CD4-positive, alpha-beta T cell treated with Interleukin-12 subunit alpha and Interleukin-12 subunit beta, for 1 hour (primary cell): ENCODE measurements around the gene NACC2.
"Not testable (repeated sequence)": the region's sequence is repeated elsewhere in the genome, so short reads cannot be mapped to it uniquely, and the experiment has no call there.

Experiments used
- DNase-seq: peaks from one replicate; pipeline ENCODE4 v3.0.0-alpha.2; 2020

The NACC2 gene

DNA sequence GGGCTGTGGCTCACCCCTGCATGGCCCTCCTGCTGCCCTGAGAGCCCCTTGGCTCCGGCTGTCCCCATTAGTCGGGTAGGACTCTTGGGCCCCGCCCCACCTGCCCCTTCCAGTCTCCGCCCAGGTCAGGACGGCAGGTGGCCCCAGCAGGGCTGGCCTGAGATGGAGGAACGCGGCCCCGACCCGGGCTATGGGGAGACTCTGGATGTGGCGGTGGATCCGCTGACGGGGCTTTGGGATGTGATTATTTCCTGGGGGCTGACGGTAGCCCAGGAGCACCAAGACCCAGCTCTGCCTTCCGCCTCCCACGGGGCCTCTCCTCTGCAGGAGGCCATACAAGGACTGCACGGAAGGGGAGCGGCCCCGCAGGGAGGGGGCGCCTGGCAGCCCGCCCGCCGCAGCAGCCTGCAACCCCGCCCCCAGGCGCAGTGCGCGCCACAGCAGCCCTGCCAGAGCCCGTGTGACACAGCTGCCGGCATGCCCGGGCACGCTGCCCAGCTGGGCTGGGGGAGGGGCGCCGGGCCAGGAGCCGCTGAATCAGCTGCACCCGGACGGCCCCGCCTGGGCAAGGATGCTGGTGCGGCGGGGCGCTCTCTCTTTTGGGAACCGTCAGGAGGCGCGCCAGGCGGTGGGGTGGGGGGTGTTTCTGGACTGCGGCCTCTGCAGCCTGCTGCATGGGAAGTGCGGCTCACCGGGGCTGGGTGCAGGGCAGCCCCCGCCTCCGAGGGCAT lies 14.4 kb upstream of the NACC2 start:
- DNase-seq = peak; percentile 93

DNA sequence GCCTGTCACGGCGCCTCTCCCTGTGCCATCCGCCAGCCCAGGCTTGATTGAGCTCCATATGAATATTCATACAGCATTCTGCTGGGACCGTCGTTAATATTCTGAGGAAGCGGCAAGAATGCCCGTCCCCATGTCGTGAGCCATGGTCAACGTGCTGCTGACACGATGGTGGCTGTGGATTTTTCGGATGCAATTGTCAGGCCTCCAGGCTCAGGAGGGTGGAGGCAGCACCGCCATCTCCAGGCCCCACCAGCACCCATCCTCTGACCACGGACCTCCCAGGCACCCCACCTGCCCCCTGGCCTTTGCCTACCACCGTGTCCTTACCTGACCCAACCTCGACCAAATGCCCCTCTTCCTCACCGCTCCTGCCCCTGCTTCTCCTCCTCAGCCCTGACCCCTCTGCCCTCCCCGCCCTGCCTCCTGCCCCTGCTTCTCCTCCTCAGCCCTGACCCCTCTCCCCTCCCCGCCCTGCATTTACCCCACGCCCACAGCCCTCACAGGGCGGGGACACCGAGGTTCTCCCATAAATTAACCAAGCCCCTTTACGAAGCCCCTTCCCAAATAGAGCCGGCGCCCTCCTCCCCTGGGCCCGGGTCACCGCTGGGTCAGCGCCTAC lies 13.7 kb upstream of the NACC2 start:
- DNase-seq = no peak

DNA sequence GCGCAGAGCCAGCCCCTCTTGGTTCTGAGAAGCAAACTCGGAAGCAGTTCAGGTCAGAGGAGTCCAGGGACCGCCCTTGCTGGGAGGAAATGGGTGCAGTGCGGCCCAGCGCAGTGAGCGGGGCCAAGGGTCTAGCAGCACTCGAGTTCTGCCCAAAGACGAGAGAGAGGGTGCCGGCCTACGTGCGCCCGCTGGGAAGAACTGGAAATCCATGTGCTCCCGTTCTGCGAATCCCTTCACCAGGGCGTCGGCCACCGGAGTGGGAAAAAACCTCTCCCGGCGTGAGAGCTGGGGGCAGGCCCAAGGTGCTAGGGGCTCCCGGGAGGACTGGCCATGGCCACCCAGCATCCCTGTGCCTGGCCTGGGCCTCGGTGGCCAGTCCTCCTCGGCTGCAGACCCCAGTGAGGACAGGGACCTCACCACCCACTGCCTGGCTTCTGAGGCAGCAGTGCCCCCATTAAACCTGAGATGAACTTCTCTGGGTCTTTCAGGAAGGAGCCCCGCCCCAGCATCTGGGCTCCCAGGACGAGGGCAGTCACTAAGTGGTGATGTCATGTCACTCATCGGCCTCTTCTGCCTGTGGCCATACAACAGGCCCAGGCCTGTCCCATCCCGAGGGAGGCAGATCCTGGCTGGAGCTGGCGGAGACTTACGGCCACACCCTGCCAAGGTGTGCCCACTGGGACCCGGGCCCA lies 13.0 kb upstream of the NACC2 start:
- DNase-seq = no peak

DNA sequence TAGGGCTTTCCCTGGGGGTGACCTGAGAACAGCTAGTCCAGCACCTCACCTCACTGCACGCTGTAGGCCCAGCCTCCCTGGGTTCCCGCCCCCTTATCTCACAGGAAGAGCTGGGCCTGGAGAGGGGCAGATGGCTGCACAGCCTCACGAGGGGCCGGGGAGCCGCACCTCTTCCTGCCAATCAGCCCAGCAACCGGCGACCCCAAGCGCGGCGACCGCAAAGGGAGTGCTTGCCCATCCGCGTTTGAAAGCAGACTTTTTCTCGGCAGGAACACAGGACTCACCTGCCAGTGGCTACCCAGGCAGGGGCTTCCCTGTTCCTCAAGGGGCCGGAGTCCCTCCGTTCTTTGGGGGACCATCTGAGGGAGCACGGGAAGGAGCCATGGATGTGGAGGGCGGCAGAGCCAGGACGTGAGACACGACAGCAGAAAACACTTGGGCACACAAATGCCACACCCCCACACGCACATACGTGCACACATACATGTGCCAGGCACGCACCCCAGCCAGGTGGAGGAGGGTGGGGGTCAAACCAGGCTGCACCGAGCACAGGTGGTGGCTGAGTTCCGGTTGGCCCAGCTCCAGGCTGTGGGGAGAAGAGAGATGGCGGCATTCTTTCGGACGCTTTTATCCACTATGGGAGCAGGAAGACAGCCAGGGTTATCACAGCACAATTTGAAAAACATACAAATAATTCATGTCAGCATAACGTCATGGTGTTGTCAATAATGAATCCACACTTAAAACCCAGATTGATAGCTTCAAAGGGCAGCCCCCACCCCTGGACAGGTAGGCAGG lies 12.3 kb upstream of the NACC2 start:
- peak; percentile 64 for DNase-seq

DNA sequence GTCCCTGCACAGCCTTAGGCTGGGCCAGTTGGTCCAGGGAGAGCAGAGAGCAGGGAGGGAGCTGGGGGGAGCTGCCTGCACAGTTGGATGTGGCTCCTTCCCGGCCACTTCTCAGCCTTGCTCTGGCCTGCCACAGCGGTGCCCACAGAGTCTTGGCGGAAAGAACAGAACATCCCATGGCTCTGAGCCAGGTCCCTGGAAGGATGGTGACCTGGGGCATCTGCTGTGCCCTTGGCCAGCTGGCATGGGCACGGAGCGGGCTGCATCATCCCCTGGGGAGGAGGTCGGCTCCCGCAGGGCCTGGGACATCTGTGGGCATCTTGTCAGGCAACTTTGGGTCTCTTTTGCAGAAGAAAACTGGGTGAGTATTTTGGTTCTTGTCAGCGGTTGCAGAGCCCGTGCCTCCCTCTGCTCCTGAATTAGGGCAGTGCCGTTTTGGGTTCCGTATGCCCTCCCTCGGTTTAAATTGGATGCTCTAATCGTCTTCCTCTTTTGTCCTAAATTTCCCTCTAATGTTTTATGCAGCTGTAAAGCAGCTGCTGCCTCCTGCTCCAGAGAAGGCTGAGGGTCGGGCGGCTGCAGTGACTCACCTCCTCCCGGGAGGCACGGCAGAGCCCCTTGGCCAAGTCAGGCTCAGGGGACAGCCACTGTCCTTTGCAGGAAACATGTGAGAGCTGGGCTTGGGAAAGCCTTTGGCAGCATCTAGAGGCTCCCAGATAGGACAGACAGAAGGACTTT lies 10.5 kb upstream of the NACC2 start:
- DNase-seq = no peak

DNA sequence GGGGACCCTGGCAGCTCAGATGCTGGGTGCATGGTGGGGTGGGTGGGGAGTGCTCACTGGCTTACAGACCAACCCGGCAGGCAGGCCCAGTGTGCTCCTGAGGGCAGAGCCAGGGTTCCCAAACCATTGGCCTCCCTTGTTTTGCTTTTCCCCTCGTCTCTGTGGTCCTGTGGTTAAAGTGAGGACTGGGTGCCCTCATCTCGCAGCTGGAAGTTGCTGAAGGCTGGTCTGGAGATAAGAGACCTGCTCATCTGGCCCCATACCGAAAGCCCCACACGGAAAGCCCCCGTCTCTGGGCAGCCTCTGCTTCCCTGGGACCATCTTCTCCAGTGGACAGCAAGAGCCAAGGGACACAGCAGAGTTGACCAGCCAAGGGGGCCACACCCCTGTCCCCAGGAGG lies 9.8 kb upstream of the NACC2 start:
- DNase-seq = no peak

DNA sequence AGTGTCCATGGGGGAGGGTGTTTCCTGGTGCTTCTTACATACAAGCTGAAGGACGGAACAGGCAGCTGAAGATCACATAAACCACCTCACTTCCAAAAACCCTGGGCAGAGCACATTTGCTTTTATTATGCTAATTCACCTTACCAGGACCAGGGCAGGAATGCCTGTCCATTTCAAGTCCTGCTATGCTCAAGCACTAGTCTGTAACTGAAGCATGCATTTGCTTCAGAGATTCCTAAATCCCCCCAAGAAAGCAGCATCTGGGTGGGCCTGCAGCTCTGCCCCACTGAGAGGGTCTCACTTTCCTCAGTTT lies 9.4 kb upstream of the NACC2 start:
- DNase-seq = no peak

DNA sequence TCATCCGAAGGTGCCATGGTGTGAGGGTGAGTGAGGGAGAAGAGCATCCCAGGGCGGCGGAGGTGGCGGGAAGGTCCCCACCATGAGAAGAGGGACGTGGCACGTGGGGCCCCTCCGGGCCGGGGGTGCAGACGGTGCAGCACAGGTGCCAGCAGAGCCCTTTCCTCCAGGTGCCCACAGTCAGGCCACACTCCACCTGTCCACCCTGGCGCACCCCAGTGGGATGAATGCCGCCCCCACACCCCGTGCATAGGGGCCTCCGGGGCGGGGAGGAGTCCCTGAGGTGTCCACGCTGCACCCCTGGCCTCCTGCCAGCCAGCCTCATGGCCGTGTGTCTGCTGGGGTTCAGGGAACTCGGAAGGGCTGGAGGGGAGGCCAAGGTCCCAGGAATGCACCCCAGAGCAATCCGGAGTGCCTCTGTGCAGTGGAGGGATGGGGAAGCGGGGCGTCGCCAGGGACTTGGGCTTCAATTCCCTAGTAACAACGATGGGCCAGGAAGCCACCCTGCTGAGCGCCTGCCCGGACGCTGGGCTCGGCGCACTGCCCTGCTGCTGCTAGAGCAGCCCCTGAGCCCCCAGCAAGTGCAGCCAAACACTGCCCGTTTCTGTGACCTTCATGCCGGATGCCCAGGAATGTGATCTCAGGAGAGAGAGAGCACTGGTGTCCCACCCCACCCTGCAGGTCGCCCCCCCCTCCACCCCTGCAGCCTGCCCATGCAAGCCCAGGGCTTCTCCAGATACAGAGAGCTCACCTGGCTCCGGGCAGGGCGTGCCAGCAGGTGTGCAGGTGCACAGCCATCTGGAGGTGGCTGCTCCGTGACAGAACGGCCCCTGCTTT lies 8.8 kb upstream of the NACC2 start:
- no peak for DNase-seq

DNA sequence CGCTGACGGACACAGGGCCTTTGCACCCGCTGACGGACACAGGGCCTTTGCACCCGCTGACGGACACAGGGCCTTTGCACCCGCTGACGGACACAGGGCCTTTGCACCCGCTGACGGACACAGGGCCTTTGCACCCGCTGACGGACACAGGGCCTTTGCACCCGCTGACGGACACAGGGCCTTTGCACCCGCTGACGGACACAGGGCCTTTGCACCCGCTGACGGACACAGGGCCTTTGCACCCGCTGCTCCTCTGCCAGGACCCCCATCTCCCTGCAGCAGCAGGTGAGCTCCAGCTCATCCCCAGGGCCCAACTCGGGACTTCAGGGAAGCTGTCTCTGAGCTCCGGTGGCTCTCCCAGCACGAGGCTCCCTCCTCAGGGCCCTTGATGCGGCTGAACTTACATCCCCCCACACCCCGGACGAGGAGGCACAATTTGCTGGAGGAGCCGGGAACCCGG lies 6.6 kb upstream of the NACC2 start:
- DNase-seq = not testable (repeated sequence)

DNA sequence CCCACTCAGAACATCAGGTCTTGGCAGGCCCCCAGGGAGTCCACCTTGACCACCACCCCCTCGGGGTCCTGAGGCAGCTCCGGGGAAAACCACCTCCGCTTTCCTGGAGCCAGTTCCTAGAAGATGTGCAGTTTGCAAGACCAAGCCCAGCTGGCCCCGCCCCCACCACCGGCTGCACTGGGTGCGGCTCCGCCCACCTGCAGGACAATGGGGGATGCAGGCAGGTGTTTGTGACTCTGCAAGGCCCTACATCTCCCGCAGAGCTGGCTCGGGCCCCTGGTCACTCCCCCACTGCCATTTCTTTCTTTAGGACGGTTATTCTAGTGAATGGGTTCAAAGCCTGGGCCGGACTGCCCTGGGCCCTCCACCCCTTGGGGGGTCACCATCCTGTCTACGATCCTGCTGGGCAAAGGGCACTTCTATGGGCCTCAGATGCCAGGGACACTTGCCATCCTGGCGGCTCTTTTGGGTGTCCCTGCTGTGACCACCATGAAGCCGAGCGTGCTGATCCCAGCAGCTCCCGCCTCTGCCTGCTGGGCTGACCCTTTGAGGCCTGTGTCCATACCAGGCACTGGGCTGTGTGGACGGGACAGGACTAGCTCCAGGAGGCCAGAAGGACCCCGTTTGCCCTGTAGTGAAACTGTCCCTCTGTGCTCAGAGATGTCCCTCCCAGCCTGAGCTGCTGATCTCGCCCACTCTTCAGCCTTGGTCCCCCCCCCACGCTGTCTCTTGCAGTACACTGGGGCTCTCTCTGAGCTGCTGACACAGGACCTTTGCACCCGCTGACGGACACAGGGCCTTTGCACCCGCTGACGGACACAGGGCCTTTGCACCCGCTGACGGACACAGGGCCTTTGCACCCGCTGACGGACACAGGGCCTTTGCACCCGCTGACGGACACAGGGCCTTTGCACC lies 5.9 kb upstream of the NACC2 start:
- DNase-seq = no peak

DNA sequence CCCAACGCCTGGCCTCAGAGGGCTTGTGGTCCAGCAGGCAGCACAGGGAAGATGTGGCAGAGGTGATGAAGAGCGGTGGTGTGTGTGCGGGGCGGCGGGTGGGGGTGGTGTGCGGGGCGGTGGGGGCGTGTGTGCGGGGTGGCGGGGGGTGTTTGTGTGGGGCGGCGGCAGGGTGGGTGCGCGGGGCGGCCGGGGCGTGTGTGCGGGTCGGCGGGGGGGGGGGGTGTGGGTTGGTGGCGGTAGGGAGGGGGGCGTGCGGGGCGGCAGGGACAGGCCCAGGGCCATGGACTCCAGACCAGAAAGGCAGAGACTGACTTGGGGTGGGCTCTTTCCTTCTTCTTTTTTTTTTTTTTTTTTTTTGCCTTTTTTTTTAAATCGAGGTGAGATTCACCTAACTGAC lies 4.5 kb upstream of the NACC2 start:
- DNase-seq = no peak

DNA sequence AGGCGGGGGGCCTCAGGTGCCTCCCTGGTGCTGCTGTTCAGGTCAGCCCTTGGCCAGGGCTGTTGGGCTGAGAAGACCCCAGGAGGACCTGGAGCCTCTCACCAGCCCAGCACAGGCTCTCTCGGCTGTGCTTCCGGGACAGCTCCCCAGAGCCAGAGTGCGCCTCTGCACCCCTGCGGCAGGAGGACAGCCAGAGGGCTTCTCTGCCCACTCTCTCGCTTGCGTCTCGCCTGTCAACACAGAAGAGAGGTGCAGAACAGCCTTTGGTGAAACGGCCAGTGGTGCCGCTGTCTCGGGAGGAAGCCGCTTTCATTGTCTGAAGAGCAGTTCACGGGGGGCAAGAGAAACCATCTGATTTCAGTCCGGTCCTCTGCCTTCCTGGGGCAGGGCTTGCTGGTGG lies 3.8 kb upstream of the NACC2 start:
- DNase-seq = no peak

DNA sequence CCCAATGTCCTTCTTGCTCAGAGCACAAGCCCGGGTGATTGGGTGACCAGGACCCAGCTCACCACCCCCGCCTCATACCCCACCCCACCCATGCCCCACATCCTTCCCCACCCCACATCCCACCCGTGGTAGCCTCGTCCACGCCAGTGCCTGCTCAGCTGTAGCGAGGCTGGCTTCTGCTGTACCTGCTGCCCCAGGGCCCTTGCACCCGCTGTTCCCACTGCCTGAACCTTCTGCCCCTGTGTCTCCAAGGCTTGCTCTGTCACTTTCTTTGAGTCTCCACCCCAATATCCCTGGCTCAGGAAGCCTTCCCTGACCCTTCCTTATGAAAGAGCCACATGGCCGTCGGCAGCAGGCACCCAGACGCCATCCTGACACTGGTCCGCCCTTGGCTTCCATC lies 3.1 kb upstream of the NACC2 start:
- no peak for DNase-seq

DNA sequence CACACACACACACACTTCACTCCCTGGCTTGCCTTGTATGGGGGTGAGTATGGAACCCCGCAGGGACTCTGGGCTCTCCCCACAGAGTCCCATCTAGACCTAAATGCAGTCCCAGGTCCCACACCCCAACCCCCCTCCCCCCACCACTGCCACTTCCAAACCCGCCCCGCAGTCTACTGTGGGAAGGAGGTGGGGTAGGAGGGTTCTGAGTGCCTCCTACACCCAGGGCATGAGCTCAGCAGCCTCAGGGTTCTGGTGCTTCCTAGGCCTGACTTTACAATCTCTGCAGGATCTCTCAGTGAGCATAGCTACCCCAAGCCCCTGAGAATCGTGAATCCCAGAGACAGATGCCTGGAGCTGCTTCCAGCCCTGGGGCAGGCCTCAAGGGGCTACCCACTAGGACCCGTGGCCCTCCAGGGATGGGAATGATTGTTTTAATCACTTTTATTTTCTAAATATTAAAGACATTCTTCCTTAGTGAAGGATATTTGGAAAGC lies 1.5 kb upstream of the NACC2 start:
- no peak for DNase-seq

DNA sequence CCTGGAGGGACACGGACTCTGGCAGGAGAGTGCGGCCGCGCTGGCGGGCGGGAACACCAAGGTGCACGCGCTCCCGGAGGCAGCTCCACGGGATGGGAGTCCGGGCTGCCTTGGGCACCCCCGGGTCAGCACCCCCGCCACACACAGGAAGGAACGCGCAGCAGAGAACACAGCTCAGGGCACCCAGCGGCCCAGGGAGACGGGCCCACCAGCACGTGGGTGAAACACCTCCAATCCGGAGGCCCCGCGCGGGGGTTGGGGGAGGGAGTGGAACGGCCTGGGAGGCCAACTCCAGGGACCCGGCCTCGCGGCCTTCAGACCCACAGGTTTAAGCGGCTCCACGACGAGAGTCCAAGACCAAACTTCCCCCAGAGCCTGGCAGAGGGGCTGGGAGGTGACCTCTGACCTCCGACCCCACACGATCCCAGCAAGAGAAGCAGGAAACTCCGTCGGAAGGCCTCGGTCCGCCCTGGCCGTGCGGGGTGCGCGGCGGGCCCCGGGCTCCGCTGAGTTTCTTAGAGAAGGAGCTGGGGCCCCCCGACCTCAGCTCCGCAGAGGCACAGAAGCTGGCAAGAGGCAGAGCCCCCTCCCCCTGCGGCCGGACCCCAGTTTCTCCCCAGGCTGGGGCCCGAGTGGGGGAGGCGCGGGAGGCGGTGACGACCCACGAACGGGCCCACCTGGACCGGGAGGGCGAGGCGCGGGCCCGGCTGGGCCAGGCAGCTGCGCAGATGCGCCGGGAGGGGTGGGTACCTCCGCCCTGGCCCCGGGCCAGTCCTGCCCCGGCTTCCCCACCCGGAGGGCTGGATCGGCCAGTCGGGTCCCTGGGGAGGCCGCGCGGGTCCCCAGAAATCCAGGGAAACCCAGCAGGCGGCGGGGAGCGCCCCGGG lies 851 bp downstream of the NACC2 start:
- DNase-seq = peak; percentile 53

DNA sequence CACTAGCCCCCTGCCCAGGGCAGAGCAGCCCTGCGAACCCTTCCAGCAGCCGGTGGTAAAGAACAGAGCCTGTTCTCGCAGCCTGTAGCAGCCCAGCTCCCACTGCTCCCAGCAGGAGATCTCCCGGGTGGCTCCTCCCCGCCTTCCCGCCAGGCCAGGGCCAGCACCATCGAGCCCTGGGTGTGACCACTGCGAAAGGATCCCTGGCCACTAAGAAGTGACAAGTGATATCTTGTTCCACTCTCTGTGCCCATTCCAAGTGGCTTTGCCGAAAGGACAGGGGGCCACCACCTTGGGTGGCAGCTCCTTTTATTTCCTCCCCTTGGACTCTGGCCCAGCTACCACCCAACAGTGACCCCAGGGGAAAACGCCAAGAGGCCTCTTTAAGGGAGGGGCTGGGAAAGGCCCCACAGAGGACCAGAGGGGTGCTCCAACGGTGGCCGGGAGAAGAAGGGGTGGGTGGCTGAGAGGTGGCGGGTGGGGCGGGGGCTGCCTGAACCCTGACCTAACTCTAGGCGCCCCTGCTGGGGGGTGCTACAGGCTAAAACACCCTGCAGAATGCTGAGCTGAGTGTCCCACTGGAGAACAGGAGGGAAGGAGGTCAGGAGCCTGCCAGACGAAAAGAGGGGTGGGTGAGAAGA lies 1.6 kb downstream of the NACC2 start:
- DNase-seq = no peak

DNA sequence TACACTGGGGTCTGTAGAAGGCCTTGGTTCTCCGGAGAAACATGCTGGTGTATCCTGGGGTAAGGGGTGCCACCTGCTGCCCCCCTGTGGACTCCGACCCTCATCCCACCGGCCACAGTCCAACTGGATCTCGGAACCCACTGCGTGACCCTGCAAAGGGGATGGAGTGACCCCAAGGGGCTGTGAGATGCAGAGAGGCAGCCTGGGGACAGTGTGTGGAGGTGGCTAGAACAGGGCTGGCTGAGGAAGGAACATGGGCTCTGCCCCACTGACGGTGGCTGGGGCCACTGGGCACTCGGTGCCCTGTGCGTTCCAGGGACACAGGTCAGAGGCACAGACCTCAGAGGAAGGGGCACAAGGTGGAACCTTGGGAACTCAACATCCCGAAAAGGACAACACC lies 2.3 kb downstream of the NACC2 start:
- DNase-seq = no peak

DNA sequence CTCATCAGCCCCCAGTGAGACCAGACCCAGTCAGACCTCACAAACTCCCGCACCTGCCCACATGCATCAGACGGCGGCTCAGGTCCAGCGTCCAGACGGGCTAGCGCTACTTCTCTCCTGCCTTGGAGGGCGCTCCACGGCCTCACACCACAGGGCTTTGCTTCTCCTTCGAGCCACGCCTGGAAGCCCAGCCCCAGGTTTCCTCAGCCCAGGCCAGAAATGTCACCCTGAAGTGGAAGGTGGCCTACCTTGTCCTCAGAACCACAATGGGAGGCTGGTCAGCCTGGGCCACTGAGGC lies 2.8 kb downstream of the NACC2 start:
- no peak for DNase-seq
